Left ventricle myocardium inferior (tissue), 1 donor: ENCODE measurements around the gene TBC1D22B. TPM values are rescaled to one million over a fixed set of nuclear protein-coding genes. Genes with fewer than 3 reads are reported as not detected.
A peak's percentile ranks its signal among the peaks of the same experiment; 100 is the strongest.

ENCODE experiments used
- DNase-seq: peaks from one replicate; pipeline ENCODE4 v3.0.0-alpha.2; 2020
- H3K27ac ChIP-seq: fragments of 200-600 bp; replicated peaks from 2 replicates; pipeline ENCODE4 v1.8.0; 2021
- H3K27me3 ChIP-seq: fragments of 200-600 bp; 2 replicates; pipeline ENCODE4 v1.8.0; 2021; ENCODE audit warnings: low read depth
- H3K36me3 ChIP-seq: fragments of 200-600 bp; 2 replicates; pipeline ENCODE4 v1.8.0; 2021
- H3K4me1 ChIP-seq: fragments of 200-600 bp; 2 replicates; pipeline ENCODE4 v1.8.0; 2021
- H3K4me3 ChIP-seq: fragments of 200-600 bp; 2 replicates; pipeline ENCODE4 v1.8.0; 2021; ENCODE audit warnings: mild to moderate bottlenecking, moderate library complexity
- H3K9me3 ChIP-seq: fragments of 200-600 bp; replicated peaks from 2 replicates; pipeline ENCODE4 v1.8.0; 2021
- CTCF ChIP-seq: fragments of 200-600 bp; IDR thresholded peaks from 2 replicates; pipeline ENCODE4 v1.8.0; 2021; ENCODE audit warnings: antibody characterized with exemption, mild to moderate bottlenecking, borderline replicate concordance
- intact Hi-C: fragments of 100-400 bp; cut with micrococcal nuclease; formaldehyde crosslinking; loops from one replicate; pipeline ENCODE4 v1.11.0; 2022
- total RNA-seq: library from RNA; stranded (reverse); fragmentation: NEBNext Ultra II Directional; extraction: Animal tissue kit (Norgen Biotek cat#: 25700); gene quantifications from one replicate; pipeline ENCODE4 v1.2.1, GENCODE V29; 2021
- donor health status: DM: no; HTN: yes; CAD: no; lungs with severe emphysema.

TBC1D22B gene
- total RNA-seq, 1 donor from 2014 or later, result 6.1 TPM

GRCh38 chr6:37210313-37210968 is 47.1 kb upstream of the TBC1D22B start:
- Histone ChIP-seq H3K36me3 (no peaks in the 10 kb centered on the region), H3K4me3 (no peak overlapping the region), H3K9me3 (no peaks in the 10 kb centered on the region), H3K27ac (no peak overlapping the region), H3K4me1 (no peaks in the 10 kb centered on the region), H3K27me3 (no peaks in the 10 kb centered on the region)
- TF ChIP-seq CTCF, result peak; percentile 96
- intact Hi-C loops, result no loop called here
- DNase-seq, result no peak

GRCh38 chr6:37212268-37212667 is 45.3 kb upstream of the TBC1D22B start:
- H3K4me3 ChIP-seq, result no peak overlapping the region
- H3K27me3 ChIP-seq, result no peaks in the 10 kb centered on the region
- DNase-seq, result no peak
- intact Hi-C loops, result no loop called here
- H3K27ac ChIP-seq, result no peak overlapping the region
- TF ChIP-seq CTCF, result no peak
- no peaks in the 10 kb centered on the region for H3K36me3 ChIP-seq
- H3K4me1 ChIP-seq, result no peaks in the 10 kb centered on the region
- H3K9me3 ChIP-seq, result no peaks in the 10 kb centered on the region

DNA sequence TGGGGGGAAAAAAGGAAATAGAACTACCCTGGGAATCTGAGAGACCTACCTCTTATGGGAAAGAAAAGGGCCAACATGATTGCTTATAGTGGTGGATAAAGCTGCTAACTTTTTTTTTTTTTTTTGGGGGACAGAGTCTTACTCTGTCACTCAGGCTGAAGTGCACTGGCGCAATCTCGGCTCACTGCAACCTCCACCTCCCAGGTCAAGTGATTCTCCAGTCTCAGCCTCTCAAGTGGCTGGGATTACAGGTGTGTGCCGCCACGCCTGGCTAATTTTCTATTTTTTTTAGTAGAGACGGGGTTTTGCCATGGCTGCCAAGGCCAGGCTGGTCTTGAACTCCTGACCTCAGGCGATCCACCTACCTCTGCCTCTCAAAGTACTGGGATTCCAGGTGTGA is 39.5 kb upstream of the TBC1D22B start:
- no peak for DNase-seq
- Histone ChIP-seq H3K4me1 (peaks cover 13% of the 10 kb centered on the region), H3K27me3 (no peaks in the 10 kb centered on the region), H3K9me3 (no peaks in the 10 kb centered on the region), H3K4me3 (no peak overlapping the region), H3K36me3 (no peaks in the 10 kb centered on the region), H3K27ac (no peak overlapping the region)
- TF ChIP-seq CTCF, result no peak
- intact Hi-C loops, result no loop called here

GRCh38 chr6:37218511-37218910 is 39.1 kb upstream of the TBC1D22B start:
- H3K36me3 ChIP-seq, result no peaks in the 10 kb centered on the region
- no peak overlapping the region for H3K4me3 ChIP-seq
- intact Hi-C loops, result no loop called here
- TF ChIP-seq CTCF, result no peak
- DNase-seq, result no peak
- H3K9me3 ChIP-seq, result no peaks in the 10 kb centered on the region
- no peaks in the 10 kb centered on the region for H3K27me3 ChIP-seq
- H3K4me1 ChIP-seq, result peaks cover 15% of the 10 kb centered on the region
- no peak overlapping the region for H3K27ac ChIP-seq

DNA sequence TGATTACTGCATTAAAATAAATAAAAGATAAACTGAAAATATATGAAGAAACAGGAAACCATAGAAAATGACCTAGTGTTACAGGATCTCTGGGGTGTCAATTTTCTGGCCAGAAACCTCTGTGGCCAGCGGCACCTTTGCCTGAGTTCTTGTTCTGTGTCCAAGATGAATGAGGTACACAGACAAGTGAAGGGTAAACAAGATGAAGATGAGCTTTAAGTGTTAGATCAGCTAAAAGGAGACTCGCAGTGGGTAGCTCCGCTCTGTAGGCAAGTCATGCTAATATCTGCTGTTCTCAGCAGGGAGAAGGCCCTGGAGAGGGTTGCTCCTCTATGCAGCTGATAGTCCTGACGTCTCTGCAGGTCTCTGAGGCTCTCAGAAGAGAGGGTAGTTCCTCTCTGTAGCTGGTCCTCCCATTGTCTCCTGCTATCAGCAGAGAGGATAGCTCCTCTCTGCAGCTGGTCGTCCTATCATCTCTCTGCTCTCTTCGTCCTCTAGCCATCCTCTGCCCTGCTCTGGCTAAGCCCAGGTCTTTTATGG is 35.9 kb upstream of the TBC1D22B start:
- Histone ChIP-seq H3K9me3 (no peaks in the 10 kb centered on the region), H3K27ac (peak overlapping the region; percentile 63), H3K27me3 (no peaks in the 10 kb centered on the region), H3K4me1 (peaks cover 15% of the 10 kb centered on the region), H3K36me3 (no peaks in the 10 kb centered on the region), H3K4me3 (peak overlapping the region; percentile 74)
- no peak for TF ChIP-seq CTCF
- intact Hi-C loops, result no loop called here
- no peak for DNase-seq
